ENCODE measurements around the gene COG3.
"Not testable (repeated sequence)": the region's sequence is repeated elsewhere in the genome, so short reads cannot be mapped to it uniquely, and the experiment has no call there.

Gene COG3

DNA sequence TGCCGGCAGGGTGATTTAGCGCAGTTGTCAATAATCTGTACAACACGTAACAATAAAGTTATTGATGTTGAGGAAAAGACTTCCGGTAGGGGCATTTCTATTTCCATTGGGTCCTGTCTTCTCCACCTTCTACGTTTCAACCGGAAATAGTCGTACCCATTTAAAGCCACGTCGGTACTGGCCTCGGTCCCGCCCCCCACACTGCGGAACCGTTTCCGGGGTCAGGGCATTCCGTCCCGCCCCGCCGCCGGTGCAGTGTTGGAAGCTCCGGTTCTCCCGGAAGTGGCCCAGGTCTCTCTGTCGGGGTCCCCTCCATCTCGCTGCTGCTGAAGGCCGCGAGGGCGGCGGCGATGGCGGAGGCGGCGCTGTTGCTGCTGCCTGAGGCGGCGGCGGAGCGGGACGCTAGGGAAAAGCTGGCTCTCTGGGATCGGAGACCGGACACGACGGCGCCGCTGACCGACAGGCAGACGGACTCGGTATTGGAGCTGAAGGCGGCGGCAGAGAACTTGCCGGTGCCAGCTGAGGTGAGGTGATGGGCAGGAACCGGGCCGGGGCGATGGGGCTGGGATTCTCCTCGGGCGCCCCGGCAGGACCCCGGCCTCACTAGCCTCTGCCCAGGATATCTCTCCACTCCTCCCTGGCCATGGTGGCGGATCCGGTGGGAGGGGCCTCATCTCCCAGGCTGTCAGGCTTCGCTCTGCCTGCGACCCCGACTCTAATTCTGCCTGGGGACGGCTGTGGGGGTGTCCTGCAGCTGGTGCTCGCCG is at the start of gene COG3:
Gene COG3 (plus strand): TSS at position 253 of the 767 bp plus-strand sequence. CDS start 98 bp downstream, at position 351.
- TF ChIP-seq, protein P1, sequence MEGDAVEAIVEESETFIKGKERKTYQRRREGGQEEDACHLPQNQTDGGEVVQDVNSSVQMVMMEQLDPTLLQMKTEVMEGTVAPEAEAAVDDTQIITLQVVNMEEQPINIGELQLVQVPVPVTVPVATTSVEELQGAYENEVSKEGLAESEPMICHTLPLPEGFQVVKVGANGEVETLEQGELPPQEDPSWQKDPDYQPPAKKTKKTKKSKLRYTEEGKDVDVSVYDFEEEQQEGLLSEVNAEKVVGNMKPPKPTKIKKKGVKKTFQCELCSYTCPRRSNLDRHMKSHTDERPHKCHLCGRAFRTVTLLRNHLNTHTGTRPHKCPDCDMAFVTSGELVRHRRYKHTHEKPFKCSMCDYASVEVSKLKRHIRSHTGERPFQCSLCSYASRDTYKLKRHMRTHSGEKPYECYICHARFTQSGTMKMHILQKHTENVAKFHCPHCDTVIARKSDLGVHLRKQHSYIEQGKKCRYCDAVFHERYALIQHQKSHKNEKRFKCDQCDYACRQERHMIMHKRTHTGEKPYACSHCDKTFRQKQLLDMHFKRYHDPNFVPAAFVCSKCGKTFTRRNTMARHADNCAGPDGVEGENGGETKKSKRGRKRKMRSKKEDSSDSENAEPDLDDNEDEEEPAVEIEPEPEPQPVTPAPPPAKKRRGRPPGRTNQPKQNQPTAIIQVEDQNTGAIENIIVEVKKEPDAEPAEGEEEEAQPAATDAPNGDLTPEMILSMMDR (IDR thresholded peaks at IDR 0.05; ENCODE audit: extremely low read depth, missing control alignments) = no peak
- DNase-seq (ENCODE audit: low spot score) = peak; percentile 95

- TF ChIP-seq, protein P1 (IDR thresholded peaks at IDR 0.05; ENCODE audit: extremely low read depth, missing control alignments) = no peak
- no peak for DNase-seq (ENCODE audit: low spot score)
Measured at GRCh38 chr13:45415112-45415511, 49.6 kb upstream of the COG3 start.

DNA sequence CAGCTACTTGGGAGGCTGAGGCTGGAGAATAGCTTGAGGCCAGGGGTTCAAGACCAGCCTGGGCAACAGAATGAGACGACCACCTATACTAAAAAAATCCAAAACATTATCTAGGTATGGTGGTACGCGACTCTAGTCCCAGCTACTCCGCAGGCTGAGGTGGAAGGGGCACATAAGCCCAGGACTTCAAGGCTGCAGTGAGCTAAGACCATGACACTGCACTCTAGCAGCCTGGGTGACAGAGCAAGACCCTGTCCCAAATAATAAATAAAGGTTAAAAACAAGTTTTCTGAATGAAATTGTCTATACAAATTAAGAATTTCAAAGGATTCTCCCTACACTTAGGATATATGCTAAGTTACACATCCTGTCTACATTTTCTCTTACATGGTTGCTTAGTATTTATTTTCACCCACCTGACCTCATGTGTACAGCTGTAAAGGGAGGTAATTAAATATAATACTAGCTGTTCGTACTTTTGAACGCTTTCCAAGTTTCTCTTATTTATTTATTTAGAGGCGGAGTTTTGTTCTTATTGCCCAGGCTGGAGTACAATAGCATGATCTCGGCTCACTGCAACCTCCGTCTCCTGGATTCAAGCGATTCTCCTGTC is 48.1 kb upstream of the COG3 start:
- DNase-seq (ENCODE audit: low spot score) = no peak
- TF ChIP-seq, protein P1 (IDR thresholded peaks at IDR 0.05; ENCODE audit: extremely low read depth, missing control alignments) = no peak

GRCh38 chr13:45417790-45418534 is 46.8 kb upstream of the COG3 start, which contains the start of gene SLC25A30:
SLC25A30 (minus strand) TSS chr13:45418373; CDS start chr13:45411425, 6,948 bp downstream.
- TF ChIP-seq, protein P1 (IDR thresholded peaks at IDR 0.05; ENCODE audit: extremely low read depth, missing control alignments) = no peak
- peak; percentile 90 for DNase-seq (ENCODE audit: low spot score)

GRCh38 chr13:45419389-45419788 is 45.4 kb upstream of the COG3 start:
- not testable (repeated sequence) for DNase-seq (ENCODE audit: low spot score)

DNA sequence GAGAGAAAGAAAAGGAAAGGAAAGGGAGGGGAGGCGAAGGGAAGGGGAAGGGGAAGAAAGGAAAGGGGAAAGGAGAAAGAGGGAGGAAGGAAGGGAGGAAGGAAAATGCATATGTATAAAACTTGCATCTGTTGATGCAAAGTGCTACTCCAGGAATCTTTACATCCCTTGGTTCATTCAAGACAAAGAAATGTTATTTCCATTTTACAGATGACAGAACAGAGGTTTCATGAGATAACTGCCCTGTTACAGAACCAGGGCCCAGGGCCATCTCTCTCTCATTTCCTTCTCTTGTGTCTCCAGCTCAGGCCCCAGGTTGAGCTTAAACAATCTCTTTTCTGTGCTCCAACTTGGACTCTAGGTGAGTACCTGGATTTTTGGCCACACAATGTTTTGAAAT is 44.8 kb upstream of the COG3 start:
- no peak for DNase-seq (ENCODE audit: low spot score)
- TF ChIP-seq, protein P1 (IDR thresholded peaks at IDR 0.05; ENCODE audit: extremely low read depth, missing control alignments) = no peak

GRCh38 chr13:45422731-45423292 is 41.9 kb upstream of the COG3 start:
- TF ChIP-seq, protein P1 (IDR thresholded peaks at IDR 0.05; ENCODE audit: extremely low read depth, missing control alignments) = no peak

DNA sequence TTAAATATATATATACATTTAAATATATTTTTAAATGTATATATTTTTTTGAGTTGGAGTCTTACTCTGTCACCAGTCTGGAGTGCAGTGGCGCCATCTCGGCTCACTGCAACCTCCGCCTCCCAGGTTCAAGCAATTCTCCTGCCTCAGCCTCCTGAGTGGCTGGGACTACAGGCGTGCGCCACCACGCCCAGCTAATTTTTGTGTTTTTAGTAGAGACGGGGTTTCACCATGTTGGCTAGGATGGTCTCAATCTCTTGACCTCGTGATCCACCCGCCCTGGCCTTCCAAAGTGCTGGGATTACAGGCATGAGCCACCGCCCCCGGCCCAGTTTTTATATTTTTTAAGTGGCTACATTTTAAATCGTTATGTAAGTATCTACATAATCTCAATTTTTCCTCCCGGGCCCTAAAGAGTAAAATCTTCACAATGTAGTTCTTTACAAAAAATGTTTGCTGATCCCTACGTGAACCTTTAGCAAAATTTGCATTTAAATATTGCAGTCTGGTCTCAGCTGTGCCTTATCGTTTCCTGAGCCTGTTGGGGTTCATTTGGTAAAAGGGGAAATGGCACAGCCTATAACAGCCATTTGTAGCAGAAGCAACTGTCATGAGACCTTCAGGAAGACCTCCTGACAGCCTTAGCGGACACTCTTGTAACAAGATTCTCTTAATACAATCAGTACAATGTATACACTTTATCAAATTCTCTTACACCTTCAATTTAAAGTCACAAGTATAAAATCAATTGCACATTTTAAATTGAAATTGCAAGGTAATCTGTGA is 38.5 kb upstream of the COG3 start:
- DNase-seq (ENCODE audit: low spot score) = not testable (repeated sequence)

More at GRCh38 chr13:45422731-45423292, 41.9 kb upstream of the COG3 start:
- DNase-seq (ENCODE audit: low spot score) = no peak

Measured in GM20000 (cell line).